Endothelial cell (in vitro differentiated cells): ENCODE measurements around the gene IFI44. TPM values are rescaled to one million over a fixed set of nuclear protein-coding genes. Genes with fewer than 3 reads are reported as not detected.

Source experiments
- DNase-seq: peaks from one replicate; pipeline ENCODE4 v3.0.0; 2021; ENCODE audit warnings: low spot score
- H3K27ac Mint-ChIP-seq: one replicate; pipeline ENCODE4 v1.8.0; 2021; ENCODE audit warnings: mixed read lengths, inconsistent platforms; ENCODE audit not compliant: unreplicated experiment
- H3K27me3 Mint-ChIP-seq: one replicate; pipeline ENCODE4 v1.8.0; 2021; ENCODE audit warnings: mild to moderate bottlenecking, moderate library complexity, mixed read lengths, inconsistent platforms; ENCODE audit not compliant: unreplicated experiment
- H3K36me3 Mint-ChIP-seq: one replicate; pipeline ENCODE4 v1.8.0; 2021; ENCODE audit warnings: mild to moderate bottlenecking, low read depth, mixed read lengths, inconsistent platforms; ENCODE audit not compliant: unreplicated experiment
- H3K4me1 Mint-ChIP-seq: one replicate; pipeline ENCODE4 v1.8.0; 2021; ENCODE audit warnings: mild to moderate bottlenecking, mixed read lengths, inconsistent platforms; ENCODE audit not compliant: unreplicated experiment
- H3K4me3 Mint-ChIP-seq: one replicate; pipeline ENCODE4 v1.8.0; 2021; ENCODE audit warnings: mild to moderate bottlenecking, mixed read lengths, inconsistent platforms; ENCODE audit not compliant: unreplicated experiment
- H3K9me3 Mint-ChIP-seq: one replicate; pipeline ENCODE4 v1.8.0; 2021; ENCODE audit warnings: mixed read lengths, inconsistent platforms; ENCODE audit not compliant: unreplicated experiment
- total RNA-seq: library from RNA; stranded (reverse); fragmentation: NEBNext Ultra II Directional; extraction: Animal tissue kit (Norgen Biotek cat#: 25700); gene quantifications from one replicate; pipeline ENCODE4 v1.2.1, GENCODE V29; 2021; ENCODE audit not compliant: unreplicated experiment
- TF ChIP-seq, protein P1 (sequence below): fragments of 200-600 bp; sonication (generic); IDR thresholded peaks from one replicate; pipeline ENCODE4 v1.5.0; 2021; ENCODE audit warnings: antibody characterized with exemption; ENCODE audit not compliant: unreplicated experiment

The IFI44 gene
- total RNA-seq, 1 donor from 2014 or later: 0.69 TPM

DNA sequence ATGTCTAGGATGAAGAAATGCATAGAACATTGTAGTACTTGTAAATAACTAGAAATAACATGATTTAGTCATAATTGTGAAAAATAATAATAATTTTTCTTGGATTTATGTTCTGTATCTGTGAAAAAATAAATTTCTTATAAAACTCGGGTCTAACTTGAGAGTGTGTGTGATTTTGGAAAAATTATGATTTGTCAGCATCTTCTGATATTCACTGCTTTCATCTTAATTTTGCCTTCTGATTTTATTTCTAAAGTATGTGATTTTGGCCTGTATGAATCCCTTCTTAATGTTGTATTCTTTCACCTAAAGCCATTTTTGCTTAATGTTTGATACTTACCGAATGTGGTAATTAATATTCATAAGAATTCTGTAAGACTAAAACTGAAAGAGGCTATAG, 14.3 kb downstream of the IFI44 start:
- TF ChIP-seq, protein P1, sequence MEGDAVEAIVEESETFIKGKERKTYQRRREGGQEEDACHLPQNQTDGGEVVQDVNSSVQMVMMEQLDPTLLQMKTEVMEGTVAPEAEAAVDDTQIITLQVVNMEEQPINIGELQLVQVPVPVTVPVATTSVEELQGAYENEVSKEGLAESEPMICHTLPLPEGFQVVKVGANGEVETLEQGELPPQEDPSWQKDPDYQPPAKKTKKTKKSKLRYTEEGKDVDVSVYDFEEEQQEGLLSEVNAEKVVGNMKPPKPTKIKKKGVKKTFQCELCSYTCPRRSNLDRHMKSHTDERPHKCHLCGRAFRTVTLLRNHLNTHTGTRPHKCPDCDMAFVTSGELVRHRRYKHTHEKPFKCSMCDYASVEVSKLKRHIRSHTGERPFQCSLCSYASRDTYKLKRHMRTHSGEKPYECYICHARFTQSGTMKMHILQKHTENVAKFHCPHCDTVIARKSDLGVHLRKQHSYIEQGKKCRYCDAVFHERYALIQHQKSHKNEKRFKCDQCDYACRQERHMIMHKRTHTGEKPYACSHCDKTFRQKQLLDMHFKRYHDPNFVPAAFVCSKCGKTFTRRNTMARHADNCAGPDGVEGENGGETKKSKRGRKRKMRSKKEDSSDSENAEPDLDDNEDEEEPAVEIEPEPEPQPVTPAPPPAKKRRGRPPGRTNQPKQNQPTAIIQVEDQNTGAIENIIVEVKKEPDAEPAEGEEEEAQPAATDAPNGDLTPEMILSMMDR: no peak
- no peaks in the 10 kb centered on the region for H3K36me3 Mint-ChIP-seq
- H3K27ac Mint-ChIP-seq: no peak overlapping the region
- H3K27me3 Mint-ChIP-seq: peaks cover 2% of the 10 kb centered on the region
- no peaks in the 10 kb centered on the region for H3K4me1 Mint-ChIP-seq
- no peak for DNase-seq
- H3K9me3 Mint-ChIP-seq: no peaks in the 10 kb centered on the region
- no peak overlapping the region for H3K4me3 Mint-ChIP-seq

DNA sequence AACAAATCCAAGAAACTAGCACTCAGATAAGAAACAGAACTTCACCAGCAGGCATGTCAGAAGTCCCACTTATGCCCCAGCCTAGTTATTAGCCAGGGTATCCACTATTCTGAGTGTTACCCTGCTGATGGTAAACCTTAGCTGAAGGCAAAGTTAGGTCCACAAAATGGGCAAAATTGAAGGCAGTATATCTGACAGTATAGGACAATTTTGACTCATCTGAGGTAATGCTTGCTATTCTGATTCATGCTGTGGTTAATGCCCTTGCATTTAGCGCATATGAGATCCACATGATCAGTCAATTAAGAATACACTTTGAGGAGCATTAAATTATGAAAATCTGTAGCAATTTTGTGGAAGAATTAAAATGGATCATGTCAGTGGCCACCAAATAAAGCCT, 15.1 kb downstream of the IFI44 start:
- Mint-ChIP-seq H3K27me3 (peaks cover 2% of the 10 kb centered on the region), H3K36me3 (no peaks in the 10 kb centered on the region), H3K9me3 (no peaks in the 10 kb centered on the region), H3K27ac (no peak overlapping the region), H3K4me3 (no peak overlapping the region), H3K4me1 (no peaks in the 10 kb centered on the region)
- TF ChIP-seq, protein P1: no peak
- DNase-seq: no peak

DNA sequence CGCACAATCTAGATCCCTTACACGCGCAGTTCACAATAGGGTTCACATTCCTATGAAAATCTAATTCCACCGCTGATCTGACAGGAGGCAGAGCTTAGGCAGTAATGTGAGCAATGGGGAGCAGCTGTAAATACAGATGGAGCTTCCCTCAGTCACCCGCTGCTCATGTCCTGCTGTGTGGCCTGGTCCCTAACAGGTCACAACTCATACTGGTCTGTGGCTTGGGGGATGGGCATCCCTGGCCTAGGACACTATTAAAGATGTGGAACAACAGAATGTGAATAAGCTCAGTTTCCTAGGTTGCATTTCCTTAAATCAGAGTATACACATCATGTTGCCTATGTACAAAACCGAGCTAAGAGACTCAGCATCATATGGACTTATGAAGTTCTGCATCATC, 16.2 kb downstream of the IFI44 start:
- no peak for DNase-seq
- H3K27ac Mint-ChIP-seq: no peak overlapping the region
- no peaks in the 10 kb centered on the region for H3K9me3 Mint-ChIP-seq
- no peaks in the 10 kb centered on the region for H3K36me3 Mint-ChIP-seq
- H3K4me1 Mint-ChIP-seq: no peaks in the 10 kb centered on the region
- peaks cover 2% of the 10 kb centered on the region for H3K27me3 Mint-ChIP-seq
- TF ChIP-seq, protein P1: no peak
- no peak overlapping the region for H3K4me3 Mint-ChIP-seq

DNA sequence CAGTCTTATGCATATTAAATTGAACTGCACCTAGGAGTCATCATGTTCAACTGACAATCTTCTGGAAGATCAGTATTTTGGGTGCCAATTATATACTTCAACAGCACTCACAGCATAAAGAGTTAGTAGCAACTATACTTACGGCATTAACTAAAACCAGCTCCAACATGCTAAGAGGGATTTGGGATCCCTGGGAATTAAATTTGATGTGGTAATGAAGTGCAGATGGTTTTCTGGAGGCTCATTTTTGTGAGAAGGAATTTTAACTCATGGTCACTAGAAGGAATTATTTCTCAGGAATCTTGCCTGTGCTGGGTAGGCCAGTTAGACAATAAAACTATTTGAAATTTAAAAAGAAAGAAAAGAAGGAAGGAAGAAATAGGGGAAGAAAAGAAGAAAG, 18.3 kb downstream of the IFI44 start:
- Mint-ChIP-seq H3K4me1 (no peaks in the 10 kb centered on the region), H3K36me3 (no peaks in the 10 kb centered on the region), H3K4me3 (no peak overlapping the region), H3K27ac (no peak overlapping the region), H3K9me3 (no peaks in the 10 kb centered on the region), H3K27me3 (peaks cover under 1% of the 10 kb centered on the region)
- TF ChIP-seq, protein P1: no peak
- DNase-seq: no peak

DNA sequence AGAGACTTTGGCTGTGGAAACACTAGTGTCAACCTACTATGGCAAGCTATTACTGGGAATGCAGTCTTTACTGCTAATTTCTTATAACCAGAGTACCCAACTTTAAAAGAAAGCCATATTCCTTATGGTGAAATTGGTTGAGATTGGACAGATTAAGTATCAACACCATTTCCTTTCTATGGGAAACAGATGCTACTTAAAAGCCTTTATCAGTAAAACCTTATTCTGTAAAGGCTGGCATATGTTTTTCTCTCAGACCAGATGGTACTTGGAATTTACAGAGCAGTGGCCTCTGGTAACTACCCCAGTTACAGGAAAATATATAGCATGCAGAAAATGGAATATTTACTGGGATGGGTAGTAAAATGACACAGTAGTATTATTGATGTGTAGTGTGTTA, 18.8 kb downstream of the IFI44 start:
- no peaks in the 10 kb centered on the region for H3K27me3 Mint-ChIP-seq
- H3K4me3 Mint-ChIP-seq: no peak overlapping the region
- no peak for DNase-seq
- no peaks in the 10 kb centered on the region for H3K36me3 Mint-ChIP-seq
- no peaks in the 10 kb centered on the region for H3K9me3 Mint-ChIP-seq
- no peaks in the 10 kb centered on the region for H3K4me1 Mint-ChIP-seq
- TF ChIP-seq, protein P1: no peak
- no peak overlapping the region for H3K27ac Mint-ChIP-seq
